Inferior parietal cortex (tissue), 1 donor: ENCODE data around the gene ZNF280C.
"Not testable (repeated sequence)": the region's sequence is repeated elsewhere in the genome, so short reads cannot be mapped to it uniquely, and the experiment has no call there.

Experiments
- DNase-seq: peaks from one replicate; pipeline ENCODE4 v3.0.0-alpha.2; 2016; ENCODE audit errors: extremely low spot score

ZNF280C gene

DNA sequence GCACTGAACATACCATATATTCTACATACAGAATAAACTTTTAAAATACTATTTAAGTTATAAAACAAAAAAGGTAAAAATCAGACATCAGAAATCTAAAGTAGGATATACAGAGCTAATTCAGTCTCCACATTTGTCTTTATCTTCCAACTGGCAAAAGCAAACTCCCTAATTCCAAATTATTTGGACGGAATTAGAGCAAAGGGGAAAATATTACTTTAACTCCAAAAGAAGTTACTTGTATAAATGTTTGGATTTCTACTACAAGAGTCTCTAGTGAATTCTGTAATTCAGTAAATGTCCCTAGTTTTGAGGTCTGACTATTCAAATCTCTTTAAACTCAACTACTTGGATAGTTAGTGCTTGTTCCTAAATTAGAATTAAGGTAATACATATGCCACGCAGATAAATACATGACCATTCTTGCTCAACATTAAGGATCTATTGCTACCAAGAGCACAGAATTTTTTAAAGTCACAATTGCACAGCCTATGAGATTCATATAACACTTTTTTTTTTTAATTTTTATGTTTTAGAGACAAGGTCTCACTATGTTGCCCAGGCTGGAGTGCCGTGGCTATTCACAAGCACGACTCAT is 7.3 kb downstream of the ZNF280C start:
- DNase-seq, result no peak

GRCh38 chrX:130260316-130260715 is 8.4 kb downstream of the ZNF280C start:
- DNase-seq, result no peak

- DNase-seq, result no peak
Measured at GRCh38 chrX:130253916-130254315, 14.8 kb downstream of the ZNF280C start.

DNA sequence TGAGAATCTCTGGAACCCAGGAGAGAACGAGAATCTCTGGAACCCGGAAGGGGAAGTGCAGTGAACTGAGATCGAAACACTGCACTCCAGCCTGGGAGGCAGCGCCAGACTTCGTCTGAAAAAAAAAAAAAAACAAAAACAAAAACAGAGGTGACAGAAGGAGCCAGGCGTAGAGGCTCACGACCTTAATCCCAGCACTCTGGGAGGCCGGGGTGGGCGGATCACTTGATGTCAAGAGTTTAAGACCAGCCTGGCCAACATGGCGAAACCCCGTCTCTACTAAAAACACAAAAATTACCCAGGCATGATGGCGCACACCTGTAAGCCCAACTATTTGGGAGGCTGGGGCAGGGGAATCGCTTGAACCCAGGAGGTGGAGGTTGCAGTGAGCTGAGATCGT is 17.0 kb downstream of the ZNF280C start:
- no peak for DNase-seq

GRCh38 chrX:130247996-130248395 is 20.7 kb downstream of the ZNF280C start:
- no peak for DNase-seq

- DNase-seq, result no peak
Measured at GRCh38 chrX:130246084-130246483, 22.6 kb downstream of the ZNF280C start.

GRCh38 chrX:130245441-130245840 is 23.3 kb downstream of the ZNF280C start:
- no peak for DNase-seq

GRCh38 chrX:130231184-130231583 is 37.5 kb downstream of the ZNF280C start:
- not testable (repeated sequence) for DNase-seq

- DNase-seq, result no peak
Measured at GRCh38 chrX:130228871-130229270, 39.8 kb downstream of the ZNF280C start.

GRCh38 chrX:130224810-130225209 is 43.9 kb downstream of the ZNF280C start:
- DNase-seq, result no peak

- DNase-seq, result no peak
Measured at GRCh38 chrX:130216320-130216719, 52.4 kb downstream of the ZNF280C start.

DNA sequence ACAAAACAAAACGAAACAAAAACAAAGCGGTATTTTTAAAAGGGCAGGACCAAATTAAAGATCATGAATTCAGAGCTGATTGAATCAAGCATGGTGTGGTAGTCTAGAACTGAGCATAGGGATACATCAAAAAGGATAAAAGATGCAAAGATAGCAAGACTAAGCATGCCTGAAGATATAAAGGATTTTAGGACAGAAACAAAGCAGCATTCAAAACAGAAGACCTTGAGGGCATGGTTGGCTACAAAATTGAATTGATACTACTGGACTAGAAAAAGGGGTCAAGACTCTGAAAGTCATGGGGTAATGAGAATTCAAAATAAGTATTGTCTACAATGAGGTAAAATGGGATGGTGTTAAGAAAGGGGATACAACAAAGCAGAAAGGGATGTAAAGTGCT is 55.3 kb downstream of the ZNF280C start:
- DNase-seq, result no peak

DNA sequence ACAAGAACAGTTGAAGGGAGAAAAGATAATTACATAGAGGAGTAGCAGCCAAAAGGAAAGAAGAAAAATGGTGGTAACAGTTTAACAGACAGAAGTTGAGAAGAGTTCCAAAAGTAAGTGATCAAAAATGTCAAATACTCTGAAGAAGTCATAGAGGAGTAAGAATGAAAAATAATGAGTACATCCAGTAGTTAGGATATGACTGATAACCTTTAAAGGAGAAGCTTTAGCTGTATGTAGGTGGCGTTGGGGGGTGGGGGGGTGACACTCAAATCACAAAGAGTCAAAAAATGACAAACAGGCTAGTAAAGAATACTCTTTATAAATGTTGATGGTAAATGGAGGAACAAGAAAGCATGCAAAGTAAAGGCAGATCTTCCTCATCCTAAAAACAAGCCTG is 56.3 kb downstream of the ZNF280C start:
- no peak for DNase-seq

DNA sequence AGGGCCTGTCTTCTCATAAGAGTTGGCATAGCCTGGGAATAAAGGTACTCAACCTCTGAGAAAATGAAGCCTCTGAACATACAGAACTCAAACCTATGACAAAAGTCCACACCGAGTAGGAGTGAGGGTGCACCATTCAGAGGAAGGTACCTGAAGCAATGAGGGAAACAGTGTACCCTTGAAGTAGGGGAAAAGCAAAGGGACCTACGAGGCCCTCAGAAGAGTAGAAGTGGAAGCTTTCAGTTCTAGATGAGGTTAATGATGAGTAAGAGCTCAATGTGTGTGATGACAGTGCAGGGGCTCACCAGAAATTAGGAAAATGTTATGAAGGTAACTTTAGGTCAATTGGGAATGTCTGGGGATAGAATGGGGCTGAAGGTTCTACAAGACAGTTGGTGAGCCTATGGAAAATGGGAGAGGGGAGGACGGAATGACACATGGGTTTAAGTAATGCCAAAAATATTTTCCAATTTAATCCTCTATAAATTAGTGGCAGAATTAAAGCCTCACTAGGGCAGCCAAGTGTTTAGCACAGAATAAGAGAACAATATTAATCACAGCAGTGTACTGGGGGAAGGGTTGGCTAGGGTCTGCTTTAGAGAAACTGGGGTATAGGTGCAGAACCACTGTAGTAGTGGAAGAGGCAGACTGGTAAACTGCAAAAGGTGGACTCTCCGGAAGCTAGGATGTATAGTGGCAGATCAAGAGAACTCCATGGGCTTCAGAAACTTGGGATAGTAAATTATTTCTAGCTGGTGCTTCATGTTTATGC is 57.1 kb downstream of the ZNF280C start:
- no peak for DNase-seq

- no peak for DNase-seq
Measured at GRCh38 chrX:130204647-130205046, 64.1 kb downstream of the ZNF280C start.

GRCh38 chrX:130197464-130197863 is 71.2 kb downstream of the ZNF280C start:
- no peak for DNase-seq

GRCh38 chrX:130196466-130196865 is 72.2 kb downstream of the ZNF280C start:
- DNase-seq, result no peak

DNA sequence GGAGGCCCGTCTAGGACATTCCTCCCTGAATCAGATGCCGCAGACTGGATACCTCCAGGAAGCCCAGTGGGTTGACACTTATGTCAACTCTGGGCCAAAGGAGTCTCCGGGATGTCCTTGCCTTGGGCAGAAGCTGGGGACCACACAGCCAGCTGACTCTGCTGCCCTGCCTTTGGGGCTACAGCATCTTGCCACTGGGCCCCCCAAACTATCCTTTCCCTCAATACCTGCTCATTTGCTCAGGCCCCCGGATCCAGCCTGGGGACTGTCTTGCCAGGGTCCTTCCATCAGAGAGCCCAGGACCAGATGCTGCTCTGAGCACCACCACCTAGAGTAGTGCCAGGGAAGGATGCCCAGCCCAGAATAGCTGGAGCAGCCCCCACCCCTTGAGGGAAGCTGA is 77.9 kb downstream of the ZNF280C start:
- DNase-seq, result no peak

GRCh38 chrX:130186651-130187050 is 82.0 kb downstream of the ZNF280C start:
- no peak for DNase-seq

DNA sequence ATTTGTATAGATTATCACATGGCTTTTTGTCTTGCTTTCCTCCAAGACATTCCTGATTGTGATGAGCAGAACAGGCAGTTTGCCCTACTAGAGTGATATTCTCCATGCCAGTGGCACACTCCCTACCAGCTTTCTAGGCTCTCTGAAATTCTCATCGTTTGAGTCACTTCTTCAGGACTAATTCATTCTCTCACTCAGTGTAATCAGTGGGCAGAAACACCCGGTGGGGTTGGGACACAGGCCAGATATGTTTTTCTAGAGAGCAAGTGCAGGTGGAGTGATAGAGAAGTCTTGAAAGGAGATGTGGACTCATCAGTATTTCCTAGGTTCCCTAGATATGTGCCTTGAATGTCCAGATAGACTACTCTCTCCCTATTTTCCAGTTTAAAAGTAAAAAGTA is 83.8 kb downstream of the ZNF280C start:
- no peak for DNase-seq

DNA sequence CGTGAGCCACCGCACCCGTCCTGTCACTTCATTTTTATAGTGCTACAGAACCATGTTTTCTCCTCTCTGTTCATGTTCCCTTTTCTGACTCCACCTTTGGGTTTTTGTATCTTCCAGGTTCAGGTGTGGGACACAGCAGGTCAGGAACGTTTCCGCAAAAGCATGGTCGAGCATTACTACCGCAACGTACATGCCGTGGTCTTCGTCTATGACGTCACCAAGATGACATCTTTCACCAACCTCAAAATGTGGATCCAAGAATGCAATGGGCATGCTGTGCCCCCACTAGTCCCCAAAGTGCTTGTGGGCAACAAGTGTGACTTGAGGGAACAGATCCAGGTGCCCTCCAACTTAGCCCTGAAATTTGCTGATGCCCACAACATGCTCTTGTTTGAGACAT is 84.5 kb downstream of the ZNF280C start:
- DNase-seq, result no peak

DNA sequence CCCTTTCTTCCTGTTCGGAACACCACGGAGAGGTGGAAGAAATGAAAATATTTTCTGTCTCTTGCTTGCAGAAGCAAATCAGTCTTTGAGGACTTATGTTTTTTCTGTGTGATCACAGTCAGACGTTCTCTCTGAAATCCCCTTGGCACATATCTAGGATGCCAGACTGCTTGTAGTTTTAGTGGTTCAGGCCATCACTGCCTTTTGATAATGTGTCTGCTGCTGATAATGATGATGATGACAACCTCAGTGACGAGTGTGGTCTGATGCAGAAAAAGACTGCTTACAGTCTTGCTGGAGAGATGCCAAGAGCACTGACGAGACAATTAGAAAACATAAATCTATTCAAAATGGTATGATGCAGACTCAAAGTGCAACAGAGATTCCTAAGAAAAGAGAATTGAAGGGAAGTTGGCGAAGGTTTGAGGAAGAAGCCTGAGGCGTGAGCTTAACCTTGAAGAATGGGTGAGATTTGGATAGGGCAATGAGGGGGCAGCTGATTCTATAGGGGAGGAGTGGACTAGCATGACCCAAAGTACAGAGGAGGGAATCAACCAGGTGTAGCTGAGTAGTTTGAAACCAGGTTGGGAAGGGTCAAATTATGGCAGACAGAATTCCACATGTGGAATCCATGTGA is 89.0 kb downstream of the ZNF280C start:
- peak; percentile 52 for DNase-seq

- DNase-seq, result peak; percentile 16
Measured at GRCh38 chrX:130179170-130179569, 89.5 kb downstream of the ZNF280C start.
